HG03159 (cell line): ENCODE measurements around the gene FEM1A.
"Not testable (repeated sequence)": the region's sequence is repeated elsewhere in the genome, so short reads cannot be mapped to it uniquely, and the experiment has no call there.

Experiments
- ATAC-seq: cut with Tn5 transposase; IDR thresholded peaks from one replicate; pipeline ENCODE4 v1.9.1; 2021; ENCODE audit warnings: mild to moderate bottlenecking, moderate library complexity; ENCODE audit not compliant: unreplicated experiment

FEM1A gene

GRCh38 chr19:4773047-4773640 is 18.4 kb upstream of the FEM1A start:
- ATAC-seq, result no peak

- ATAC-seq, result no peak
These were observed 17.4 kb upstream of the FEM1A start for GRCh38 chr19:4774136-4774535.

- no peak for ATAC-seq
These were observed 15.8 kb upstream of the FEM1A start for GRCh38 chr19:4775627-4776152.

- no peak for ATAC-seq
These were observed 14.9 kb upstream of the FEM1A start for GRCh38 chr19:4776436-4777211.

GRCh38 chr19:4778124-4778523 is 13.4 kb upstream of the FEM1A start:
- ATAC-seq, result not testable (repeated sequence)

- ATAC-seq, result no peak
These were observed 10.7 kb upstream of the FEM1A start for GRCh38 chr19:4780860-4781259.

GRCh38 chr19:4781801-4782200 is 9.7 kb upstream of the FEM1A start:
- ATAC-seq, result no peak

- ATAC-seq, result not testable (repeated sequence)
These were observed 5.0 kb upstream of the FEM1A start for GRCh38 chr19:4786412-4787016.

GRCh38 chr19:4792019-4792865 is 708 bp downstream of the FEM1A start:
- ATAC-seq, result not testable (repeated sequence)

GRCh38 chr19:4792866-4793195 is 1.3 kb downstream of the FEM1A start:
- ATAC-seq, result not testable (repeated sequence)

- not testable (repeated sequence) for ATAC-seq
These were observed 1.7 kb downstream of the FEM1A start for GRCh38 chr19:4793278-4793677.

GRCh38 chr19:4794971-4795370 is 3.4 kb downstream of the FEM1A start:
- no peak for ATAC-seq

GRCh38 chr19:4795400-4795799 is 3.9 kb downstream of the FEM1A start:
- ATAC-seq, result no peak

- no peak for ATAC-seq
These were observed 9.1 kb downstream of the FEM1A start for GRCh38 chr19:4800591-4801081.

- no peak for ATAC-seq
These were observed 9.6 kb downstream of the FEM1A start for GRCh38 chr19:4801085-4801619.

GRCh38 chr19:4802711-4803110 is 11.2 kb downstream of the FEM1A start:
- no peak for ATAC-seq

GRCh38 chr19:4803736-4804695 is 12.5 kb downstream of the FEM1A start:
- no peak for ATAC-seq

GRCh38 chr19:4805140-4805539 is 13.6 kb downstream of the FEM1A start:
- not testable (repeated sequence) for ATAC-seq

GRCh38 chr19:4806384-4806783 is 14.8 kb downstream of the FEM1A start:
- no peak for ATAC-seq
